Activated naive CD8-positive, alpha-beta T cell treated with anti-CD3 and anti-CD28 coated beads, Interleukin-2, amount 50 U/mL, for 16 hours (primary cell): ENCODE results near the gene SYT7.
"Not testable (repeated sequence)": the region's sequence is repeated elsewhere in the genome, so short reads cannot be mapped to it uniquely, and the experiment has no call there.

Experiments used
- DNase-seq: peaks from one replicate; pipeline ENCODE4 v3.0.0-alpha.2; 2020; ENCODE audit warnings: low read depth, low spot score

The SYT7 gene

GRCh38 chr11:61497473-61497872, 83.4 kb downstream of the SYT7 start:
- no peak for DNase-seq

- DNase-seq, result no peak
Measured at GRCh38 chr11:61496602-61497400, 84.1 kb downstream of the SYT7 start.

- DNase-seq, result no peak
Measured at GRCh38 chr11:61495801-61496601, 84.9 kb downstream of the SYT7 start.

- no peak for DNase-seq
Measured at GRCh38 chr11:61494381-61494961, 86.4 kb downstream of the SYT7 start.

- no peak for DNase-seq
Measured at GRCh38 chr11:61491736-61492395, 89.0 kb downstream of the SYT7 start.

GRCh38 chr11:61489833-61490721, 90.8 kb downstream of the SYT7 start:
- DNase-seq, result no peak

GRCh38 chr11:61488651-61489291, 92.1 kb downstream of the SYT7 start:
- no peak for DNase-seq

GRCh38 chr11:61487342-61488025, 93.4 kb downstream of the SYT7 start:
- no peak for DNase-seq

- DNase-seq, result no peak
Measured at GRCh38 chr11:61486779-61487178, 94.1 kb downstream of the SYT7 start.

- DNase-seq, result no peak
Measured at GRCh38 chr11:61486011-61486620, 94.8 kb downstream of the SYT7 start.

GRCh38 chr11:61485080-61485479, 95.8 kb downstream of the SYT7 start:
- DNase-seq, result no peak

- DNase-seq, result no peak
Measured at GRCh38 chr11:61484541-61484940, 96.3 kb downstream of the SYT7 start.

- no peak for DNase-seq
Measured at GRCh38 chr11:61482513-61482912, 98.4 kb downstream of the SYT7 start.

GRCh38 chr11:61481806-61482205, 99.1 kb downstream of the SYT7 start:
- no peak for DNase-seq

GRCh38 chr11:61480994-61481335, 99.9 kb downstream of the SYT7 start:
- no peak for DNase-seq

GRCh38 chr11:61480261-61480993, 100.4 kb downstream of the SYT7 start:
- no peak for DNase-seq

- DNase-seq, result not testable (repeated sequence)
Measured at GRCh38 chr11:61479360-61480058, 101.4 kb downstream of the SYT7 start.

GRCh38 chr11:61477727-61478148, 103.1 kb downstream of the SYT7 start:
- peak; percentile 31 for DNase-seq
